GM21526 (cell line): ENCODE measurements around the gene PRLR.

ENCODE experiments used
- ATAC-seq: cut with Tn5 transposase; IDR thresholded peaks from one replicate; pipeline ENCODE4 v1.9.1; 2021; ENCODE audit warnings: moderate library complexity; ENCODE audit not compliant: unreplicated experiment, low FRiP score

PRLR gene

DNA sequence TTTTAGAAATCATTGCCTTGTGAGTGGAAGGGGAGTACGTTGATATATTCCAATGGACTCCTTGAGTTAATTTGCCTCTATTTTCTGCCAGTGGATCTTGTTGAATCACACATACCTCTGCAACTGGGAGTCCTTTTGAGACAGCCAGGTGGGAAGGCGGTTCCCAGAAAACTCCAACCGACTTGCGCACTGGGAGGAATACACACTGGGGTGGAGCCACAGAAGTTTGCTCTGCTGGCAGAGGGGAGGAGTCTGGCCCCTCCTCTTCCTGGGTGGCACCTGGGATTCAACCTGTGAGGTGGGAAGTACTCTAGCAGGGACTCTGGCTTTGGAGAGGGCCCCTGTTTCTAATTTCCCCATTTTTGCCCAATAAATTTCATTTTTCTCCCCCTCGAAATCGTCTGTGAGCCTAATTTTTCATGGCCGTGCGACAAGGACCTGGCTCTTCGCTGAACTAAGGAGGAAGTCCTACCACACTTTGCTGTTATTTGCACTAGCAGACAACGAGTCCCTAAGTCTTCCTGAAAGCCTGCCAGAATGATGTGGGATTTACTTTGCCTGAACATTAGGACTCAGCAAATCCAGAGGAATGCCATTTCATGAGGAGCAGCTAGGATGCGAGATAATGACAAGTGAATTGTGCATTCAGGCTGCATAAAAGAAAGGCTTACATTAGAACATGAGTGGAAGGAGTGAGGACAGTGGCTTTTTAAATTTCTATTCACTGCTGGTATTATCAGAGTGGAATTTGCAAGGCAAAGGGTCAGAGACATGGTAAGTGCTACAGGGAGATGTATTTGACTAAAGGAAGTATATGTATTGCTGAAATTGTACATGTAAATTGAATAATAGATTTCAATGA, 67.2 kb downstream of the PRLR start:
- ATAC-seq: no peak

DNA sequence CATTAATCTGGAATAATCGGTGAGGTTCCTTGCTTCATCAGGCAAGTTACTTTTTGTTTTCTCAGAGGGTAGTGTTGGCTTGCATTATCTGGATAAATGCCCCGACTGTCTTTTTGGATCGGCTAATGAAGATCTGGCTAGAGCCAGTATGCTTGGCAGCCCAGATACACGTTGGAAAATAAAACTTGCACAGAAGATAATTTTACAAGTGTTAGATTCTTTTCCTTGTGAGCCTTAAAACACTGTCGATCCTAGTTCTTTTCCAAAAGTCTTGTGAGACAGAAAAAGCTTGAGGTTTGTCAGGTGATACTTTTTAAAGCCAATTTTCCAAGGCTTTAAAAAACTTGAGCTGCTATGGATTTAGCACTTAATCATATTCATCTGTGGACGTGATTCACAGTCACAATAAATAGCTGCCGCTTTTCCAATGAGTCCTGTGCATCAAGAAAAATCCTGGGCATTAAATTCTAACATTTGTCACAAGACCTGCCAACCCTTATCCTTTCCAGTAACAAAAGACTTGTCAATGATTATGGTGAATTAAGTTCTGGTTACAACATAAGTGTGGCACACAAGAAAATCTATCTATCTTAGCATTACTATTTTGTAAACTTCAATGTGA, 68.5 kb downstream of the PRLR start:
- no peak for ATAC-seq

DNA sequence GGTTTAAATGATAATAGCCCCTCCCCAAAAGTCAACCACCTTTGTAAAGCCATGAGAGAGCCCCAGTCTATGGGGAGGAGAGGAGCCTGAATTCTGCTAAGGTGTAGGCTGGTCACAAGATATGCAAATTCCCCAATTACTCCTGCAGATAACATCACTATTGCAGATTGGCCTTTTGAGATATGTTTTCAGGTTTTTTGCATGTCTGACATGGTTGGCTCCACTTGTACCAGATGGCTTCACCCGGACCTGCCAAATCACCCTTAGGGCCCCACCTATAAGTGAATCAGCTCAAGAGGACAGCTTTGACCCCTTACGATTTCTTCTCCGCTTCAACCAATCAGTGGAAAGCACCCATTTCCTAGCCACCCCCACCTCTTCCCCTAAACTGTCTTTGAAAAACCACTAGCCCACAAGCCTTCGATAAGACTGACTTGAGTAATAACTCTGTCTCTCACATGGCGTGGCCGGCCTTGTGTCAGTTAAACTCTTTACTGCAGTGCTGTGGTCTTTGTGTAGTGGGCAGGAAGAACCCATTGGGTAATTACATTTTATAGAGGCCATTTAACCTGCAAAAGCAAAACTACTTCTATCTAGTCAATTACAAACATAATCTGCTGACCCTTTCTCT, 69.7 kb downstream of the PRLR start:
- ATAC-seq: no peak

DNA sequence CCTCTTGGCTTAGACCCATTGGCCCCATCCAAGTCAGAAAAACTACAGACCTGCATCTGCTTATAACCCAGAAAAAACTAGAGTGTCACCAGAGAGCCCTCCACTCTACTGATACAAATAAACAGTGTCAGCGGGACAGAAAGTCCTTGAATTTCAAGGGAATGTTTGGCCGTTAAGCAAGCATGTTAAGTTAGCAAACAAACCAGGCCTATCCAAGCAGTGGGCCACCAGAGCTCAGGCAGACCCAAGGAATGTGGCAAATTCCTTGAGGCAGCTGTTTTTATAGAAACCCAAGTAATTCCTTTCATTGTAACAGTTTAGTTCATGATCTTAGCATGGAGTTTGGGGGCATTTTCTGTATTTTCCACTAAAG, 70.9 kb downstream of the PRLR start:
- ATAC-seq: no peak

DNA sequence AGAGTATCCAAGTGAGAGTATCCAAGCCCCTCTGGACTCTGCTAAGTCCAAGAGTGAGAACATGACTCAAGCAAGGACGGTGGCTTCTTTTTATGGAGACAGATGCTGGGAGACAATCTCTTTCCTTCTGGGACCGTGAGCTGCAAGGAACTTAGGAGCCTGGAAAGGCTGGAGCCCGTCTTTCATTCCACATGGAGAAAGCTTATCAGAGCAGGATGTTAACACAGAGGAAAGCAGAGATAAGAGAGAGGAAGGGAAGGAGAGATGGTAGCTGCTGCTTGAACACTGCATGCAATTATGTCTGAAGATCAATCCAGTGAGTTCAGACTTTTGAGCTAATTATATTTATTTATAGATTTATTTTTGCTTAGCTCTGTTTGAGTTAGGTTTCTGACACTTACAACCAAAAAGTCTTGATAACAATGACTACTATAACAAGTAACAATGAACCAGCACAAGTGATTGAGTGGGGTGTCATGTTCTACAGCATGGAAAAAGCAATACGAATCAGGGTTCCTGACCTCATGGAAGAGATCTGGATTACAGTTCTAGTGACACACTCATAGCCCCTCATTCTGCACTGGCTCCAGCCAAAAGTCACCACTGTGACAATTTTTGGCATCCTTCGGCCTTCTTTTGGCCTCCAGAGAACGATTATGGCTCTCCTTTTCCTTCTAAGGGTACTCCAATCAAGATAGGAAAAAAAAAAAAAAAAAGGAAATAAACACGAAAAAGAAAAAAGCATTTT, 71.5 kb downstream of the PRLR start:
- ATAC-seq: no peak

DNA sequence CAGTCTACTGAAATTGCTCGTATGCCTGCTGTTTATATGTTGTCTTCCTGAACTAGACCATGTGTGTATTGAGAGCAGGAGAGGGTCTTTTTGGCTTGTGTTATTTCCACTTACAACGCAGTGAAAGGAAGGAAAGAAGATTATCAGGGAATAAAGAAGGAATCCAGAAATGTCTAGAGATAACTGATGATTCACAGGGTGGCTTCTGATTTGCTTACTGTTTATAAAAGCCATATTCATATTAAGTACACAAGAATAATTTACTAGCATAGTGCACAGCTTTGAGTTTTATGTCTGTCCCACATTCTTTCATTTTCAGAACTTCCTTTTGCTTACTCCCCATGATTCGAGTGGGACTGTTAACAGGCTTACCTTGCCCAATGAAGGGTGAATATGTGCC, 72.1 kb downstream of the PRLR start:
- no peak for ATAC-seq

DNA sequence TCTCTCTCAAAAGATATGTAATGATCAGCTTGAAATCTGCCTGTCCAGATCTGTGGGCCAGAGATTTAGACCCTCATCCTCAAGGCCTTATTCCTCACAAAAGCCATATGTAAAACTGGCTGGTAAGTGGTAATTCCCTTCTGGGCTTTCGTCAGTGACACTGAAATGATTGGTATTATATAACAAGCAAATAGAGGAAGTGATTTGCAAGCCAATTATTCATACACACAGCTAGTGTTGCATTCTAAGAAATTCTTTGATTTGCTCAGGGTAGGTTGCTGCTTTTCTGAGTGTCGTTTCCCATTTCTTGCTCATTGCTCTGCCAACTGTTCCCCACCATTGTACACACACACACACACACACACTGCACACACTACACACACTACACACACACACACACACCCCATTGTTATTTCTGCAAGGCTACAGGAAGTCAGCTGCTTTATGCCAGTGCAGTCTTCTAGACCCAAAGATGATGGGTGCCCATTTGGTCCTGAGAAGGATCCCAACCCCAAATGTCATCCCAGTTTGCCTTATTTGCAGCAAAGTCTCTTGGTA, 76.8 kb downstream of the PRLR start:
- ATAC-seq: no peak

DNA sequence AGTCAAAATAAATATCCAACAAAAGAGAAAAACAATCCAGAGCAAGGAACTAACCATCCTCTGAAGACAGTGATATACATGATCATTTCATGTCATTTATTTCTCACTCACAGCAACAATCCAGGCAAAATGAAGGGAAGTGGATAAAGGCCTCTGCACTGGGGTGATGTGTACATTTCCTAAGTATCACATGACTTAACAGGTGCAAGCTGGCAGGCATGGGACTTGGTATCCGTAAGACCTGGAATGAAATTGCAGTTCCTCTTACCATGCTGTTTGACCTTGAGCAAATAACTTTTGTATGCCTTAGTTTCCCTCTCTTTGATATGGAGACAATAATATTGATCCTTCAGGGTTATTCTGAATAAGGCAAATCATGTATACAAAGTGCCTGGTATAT, 77.6 kb downstream of the PRLR start:
- ATAC-seq: no peak

DNA sequence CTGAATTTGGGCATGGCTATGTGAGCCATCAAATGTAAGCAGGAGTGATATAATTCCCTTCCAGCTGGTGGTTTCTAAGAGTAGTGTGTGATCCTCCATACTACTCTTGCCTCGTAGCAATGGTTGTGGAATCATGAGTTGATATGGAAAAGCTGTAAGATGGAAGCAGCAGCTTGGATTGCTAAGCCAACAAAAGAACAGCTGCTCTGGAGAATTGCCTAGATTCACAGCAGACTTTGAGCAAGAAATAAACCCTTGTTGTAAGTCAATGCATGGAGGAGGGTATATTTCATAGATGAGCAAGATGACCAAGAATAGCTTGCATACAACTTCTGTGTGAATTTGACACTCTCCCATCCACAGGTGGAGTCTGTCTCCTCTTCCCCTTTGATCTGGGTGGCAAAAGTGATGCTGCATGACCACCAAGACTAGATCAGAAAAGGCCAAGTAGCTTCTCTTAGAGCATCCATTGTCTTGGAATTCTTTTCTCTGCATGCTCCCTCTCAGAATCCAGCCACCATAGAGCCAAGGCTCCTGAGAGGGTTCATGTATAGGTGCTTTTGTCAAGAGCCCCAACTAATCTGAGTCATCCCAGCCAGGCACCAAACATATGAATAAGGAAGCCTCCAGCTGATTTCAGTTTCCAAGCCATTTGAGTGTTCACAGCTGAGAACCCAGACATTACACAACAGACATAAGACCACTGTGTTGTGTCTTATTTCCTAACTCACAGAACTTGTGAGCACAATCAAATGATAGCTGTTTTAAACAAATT, 79.0 kb downstream of the PRLR start:
- ATAC-seq: no peak

DNA sequence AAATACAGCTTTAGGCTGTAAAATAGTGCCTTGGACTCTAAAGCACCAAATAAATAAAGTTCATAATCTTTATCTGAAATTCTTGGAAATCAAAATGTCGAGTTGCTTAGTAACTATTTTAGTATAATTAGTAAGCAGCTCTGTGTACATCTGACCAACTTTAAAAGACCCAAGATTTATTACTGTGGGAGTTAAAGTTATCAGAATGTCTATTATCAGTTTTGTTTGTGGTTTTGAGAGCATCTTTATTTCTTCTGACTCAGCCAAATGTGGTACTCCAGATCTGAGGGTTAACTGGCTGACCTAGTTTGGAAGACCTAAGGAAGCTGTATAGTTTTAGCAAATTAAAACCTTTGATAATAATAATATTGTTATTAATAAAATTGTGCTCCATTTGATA, 81.2 kb downstream of the PRLR start:
- no peak for ATAC-seq

DNA sequence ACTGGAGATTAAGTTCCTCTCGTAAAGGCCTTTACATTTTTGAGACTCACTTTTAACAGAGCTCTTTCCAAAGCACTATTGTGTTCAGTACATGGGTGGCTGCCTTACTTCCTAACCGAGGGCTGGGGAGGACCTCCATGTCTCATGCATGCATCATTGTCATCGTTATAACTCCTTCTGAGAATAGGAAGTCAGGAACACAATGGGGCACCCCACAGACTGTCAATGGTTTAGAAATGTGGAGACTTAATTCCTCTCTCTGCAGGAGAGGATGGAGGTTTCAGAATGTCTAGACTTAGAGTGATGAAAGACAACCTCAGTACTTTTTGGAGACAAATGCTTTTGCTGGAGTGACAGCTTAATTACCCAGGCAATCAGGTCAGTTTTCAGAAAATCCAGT, 83.9 kb downstream of the PRLR start:
- no peak for ATAC-seq

DNA sequence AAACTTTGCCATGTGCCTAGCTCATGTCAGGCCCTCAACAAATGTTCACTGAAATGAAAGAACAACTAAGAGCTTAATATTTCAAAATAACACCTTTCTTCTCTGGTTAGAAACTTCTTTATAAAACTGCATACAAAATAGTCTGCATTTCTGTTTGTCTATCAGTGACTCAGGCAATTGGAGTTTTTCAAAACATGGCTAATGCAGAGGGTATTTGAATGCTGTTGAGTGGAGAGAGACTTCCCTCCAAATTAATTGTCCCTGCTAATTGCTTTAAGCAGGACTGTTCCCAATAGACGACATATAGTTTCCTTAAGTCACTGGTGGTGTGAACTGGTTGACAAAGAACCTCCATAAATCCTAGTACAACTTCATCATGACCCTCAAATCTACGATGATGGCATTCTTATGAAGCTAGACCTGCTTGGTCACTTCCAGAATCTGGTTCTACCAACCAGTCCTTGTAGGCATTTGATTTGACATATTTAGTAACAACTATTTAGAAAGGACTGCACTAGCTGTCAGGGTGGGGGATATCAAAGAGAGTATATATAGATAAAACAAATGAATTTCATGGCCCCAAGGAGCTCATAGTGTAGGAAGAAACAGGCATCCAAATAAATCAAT, 84.5 kb downstream of the PRLR start:
- ATAC-seq: no peak

DNA sequence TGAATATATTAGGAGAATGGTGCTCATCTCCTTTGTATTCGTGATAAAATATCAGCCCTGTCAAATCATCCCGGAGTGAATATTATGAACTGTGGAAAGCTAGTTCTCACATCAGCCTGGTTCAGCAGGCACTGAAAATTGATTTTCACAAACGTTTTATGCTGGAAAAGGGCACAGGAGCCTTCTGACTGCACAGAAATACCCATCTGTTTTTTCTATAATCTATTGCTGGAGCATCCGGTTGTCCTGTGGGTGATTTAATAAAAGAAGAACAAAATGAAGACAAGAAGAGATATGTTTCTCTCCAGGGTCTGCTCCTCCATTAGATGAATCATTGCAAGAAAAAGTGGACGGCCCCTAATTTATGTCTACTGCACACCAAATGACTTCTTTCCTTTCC, 85.3 kb downstream of the PRLR start:
- ATAC-seq: no peak

DNA sequence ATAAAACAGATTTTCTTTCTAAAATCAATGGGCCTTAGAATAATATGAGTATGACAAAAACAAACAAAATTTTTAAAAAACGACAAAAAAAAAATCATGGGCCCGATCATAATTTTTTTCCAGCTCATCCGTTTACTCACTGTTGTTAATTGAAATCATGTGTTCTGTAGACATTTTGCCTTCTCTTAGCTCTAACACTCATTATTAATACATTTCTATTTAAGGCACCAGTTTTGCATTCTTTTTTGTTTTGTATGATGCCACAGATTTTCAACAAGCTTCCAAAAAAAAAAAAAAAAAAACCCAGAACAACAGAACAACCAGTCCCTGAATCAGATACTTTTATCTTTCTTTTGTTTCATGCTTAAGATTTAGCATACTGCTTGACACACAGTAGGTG, 86.4 kb downstream of the PRLR start:
- no peak for ATAC-seq

DNA sequence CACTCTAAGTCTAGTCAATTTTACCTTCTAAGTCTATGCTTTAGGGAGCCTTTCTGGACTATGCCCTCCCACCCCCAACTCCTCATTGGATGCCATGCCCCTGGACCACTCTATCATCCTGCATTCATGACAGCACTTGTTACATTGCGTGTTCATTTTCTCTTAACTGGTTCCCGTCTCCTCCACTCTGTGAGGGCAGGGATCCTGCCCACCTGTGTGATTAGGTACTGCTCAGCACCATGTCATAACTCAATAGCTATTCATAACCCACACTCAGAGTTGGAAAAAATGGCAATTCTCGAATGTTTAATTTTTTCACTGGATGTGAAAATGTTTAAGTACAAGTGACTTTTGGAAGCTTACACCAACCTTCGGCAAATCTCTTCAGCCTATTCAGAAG, 88.5 kb downstream of the PRLR start:
- ATAC-seq: no peak

DNA sequence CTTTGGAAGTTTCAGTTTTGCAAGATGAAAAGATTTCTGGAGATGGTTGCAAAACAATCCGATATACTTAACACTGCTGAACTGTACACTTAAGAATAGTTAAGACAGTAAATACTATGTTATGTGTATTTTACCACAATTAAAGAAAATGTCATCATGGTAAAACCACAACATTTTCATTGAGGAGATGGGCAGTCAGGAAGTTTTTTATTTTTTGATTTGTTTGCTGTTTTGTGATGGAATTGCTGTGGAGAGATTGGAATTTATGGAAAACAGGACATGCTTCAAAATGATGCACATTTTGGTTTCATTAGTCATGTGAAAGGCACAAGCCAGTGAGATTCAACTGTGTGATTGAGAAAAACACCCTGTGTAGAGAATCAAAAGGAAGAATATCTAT, 92.1 kb downstream of the PRLR start:
- ATAC-seq: no peak

DNA sequence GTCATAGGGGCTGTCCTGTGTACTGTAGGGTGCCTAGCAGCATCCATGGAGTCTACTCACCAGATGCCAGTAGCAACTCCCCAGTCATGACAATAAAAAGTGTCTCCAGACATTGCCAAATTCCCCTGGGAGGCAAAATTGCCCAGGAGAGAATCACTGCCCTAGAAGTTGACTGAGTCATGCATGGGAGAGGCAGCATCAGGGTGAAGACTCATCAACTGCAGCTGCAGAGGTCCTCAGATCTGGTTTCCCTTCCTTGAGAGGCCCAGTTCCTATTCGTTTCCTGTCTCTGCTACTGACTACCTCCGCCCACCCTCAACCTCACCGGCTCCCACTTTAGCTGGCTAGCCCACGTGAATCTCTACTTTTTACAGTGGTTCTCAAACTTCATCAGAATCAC, 93.9 kb downstream of the PRLR start:
- no peak for ATAC-seq

DNA sequence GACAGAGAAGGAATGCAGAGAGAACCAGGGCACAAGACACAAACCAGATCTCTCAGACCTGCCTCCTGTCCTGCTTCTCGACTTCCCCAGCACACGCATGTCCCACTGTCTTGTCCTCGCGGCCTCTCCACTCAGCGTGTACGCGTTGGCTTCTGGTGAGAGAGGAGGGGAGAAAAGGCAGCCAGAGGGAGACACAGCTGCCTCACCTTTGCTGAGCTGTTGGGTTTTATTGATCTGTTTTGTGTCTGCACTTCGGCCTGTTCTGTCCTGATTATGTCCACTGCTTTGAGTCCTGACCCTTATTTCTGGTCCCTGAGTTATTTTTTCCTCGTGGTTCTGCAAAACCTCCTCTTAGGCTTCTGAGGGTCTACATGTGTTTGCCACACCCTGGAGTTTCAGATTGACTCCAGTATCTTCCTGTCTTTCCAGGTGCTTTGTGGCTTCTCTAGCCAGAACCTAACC, 95.0 kb downstream of the PRLR start:
- ATAC-seq: no peak

DNA sequence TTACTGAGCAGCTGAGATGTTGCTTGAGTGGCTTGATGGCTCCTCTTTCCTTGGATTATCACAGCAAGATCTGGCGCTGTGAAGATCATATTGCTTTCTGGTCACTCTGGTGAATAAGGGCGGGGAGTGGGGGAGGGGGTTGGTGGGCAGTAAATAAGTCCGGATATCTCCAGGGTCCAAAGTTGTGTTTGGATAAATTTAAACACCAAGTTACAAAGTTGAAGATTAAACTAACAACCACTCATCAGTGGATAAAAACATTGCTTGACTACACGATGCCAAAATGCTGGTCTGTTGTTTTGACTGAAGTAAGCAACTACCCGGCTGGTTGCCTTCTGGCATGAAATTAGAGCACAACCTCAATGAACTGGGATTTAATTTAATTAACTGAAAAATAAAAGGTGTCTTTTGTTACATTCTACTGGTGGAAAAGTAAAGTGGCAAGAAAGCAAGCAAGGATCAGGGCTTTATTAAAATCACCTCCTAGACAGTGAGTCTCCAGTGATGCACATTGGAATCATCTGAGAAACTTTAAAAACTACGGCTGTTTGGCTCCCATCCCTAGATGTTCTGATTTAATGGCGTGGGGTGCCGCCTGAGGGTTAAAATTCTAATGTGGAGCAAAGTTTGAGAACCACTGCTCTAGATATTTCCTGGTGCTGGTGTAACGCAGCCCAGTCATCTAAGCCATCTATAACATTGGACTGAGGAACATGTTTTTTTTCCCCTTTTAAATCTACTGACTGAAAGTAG, 95.8 kb downstream of the PRLR start:
- ATAC-seq: no peak
